ENCODE results near the gene PIBF1.

Gene PIBF1

DNA sequence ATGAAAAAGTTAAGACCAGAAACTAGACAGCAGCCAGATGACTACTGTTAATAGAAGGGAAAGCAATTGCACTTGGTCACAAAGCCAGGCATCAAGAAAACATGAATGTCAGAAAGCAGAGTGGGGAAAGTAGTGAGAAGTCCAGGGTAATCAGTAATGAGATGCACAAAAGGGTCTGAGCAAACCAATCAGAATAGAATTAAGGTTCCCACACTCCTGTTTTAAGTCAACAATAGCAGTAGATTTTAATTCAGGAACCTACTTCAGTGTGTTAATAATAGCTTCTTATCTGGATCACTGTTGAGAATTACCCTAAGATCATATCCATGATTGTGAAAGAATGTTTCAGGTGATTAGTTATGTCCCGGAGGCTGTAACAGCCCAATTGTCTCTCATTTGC lies 204.3 kb downstream of the PIBF1 start:
- H3K4me3 ChIP-seq (ENCODE audit: low read depth in 1 of 2, low read length in 1 of 2): no peak overlapping the region
- no peaks in the 10 kb centered on the region for H3K4me1 ChIP-seq (ENCODE audit: control insufficient read depth in 1 of 2, insufficient read depth in 1 of 2, low read depth in 1 of 2, low read length in 1 of 2)
- TF ChIP-seq, protein P1, sequence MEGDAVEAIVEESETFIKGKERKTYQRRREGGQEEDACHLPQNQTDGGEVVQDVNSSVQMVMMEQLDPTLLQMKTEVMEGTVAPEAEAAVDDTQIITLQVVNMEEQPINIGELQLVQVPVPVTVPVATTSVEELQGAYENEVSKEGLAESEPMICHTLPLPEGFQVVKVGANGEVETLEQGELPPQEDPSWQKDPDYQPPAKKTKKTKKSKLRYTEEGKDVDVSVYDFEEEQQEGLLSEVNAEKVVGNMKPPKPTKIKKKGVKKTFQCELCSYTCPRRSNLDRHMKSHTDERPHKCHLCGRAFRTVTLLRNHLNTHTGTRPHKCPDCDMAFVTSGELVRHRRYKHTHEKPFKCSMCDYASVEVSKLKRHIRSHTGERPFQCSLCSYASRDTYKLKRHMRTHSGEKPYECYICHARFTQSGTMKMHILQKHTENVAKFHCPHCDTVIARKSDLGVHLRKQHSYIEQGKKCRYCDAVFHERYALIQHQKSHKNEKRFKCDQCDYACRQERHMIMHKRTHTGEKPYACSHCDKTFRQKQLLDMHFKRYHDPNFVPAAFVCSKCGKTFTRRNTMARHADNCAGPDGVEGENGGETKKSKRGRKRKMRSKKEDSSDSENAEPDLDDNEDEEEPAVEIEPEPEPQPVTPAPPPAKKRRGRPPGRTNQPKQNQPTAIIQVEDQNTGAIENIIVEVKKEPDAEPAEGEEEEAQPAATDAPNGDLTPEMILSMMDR (IDR thresholded peaks at IDR 0.05): no peak
- H3K36me3 ChIP-seq: no peaks in the 10 kb centered on the region
- no peaks in the 10 kb centered on the region for H3K9me3 ChIP-seq
- no peaks in the 10 kb centered on the region for H3K27me3 ChIP-seq
- no peak overlapping the region for H3K27ac ChIP-seq

DNA sequence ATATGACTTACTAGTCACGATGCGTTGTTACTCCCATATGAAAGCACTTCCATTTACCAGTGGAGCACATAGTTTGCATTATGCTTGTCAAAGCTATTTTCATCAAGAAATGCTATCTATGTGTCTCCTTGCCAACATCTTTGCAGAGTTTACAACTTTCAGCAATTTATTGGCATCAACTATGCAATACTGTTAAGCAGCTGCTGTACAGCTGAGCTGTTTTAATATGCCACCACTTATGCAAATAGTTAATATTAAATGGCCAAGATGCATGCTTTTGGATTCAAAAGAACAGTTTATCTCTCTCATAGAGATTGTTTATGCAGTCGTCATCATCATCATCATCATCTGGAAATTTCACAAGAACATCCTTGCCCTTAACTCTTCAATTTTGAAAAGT lies 209.0 kb downstream of the PIBF1 start:
- Histone ChIP-seq H3K4me3 (ENCODE audit: low read depth in 1 of 2, low read length in 1 of 2) (no peak overlapping the region), H3K4me1 (ENCODE audit: control insufficient read depth in 1 of 2, insufficient read depth in 1 of 2, low read depth in 1 of 2, low read length in 1 of 2) (no peaks in the 10 kb centered on the region), H3K9me3 (no peaks in the 10 kb centered on the region), H3K27me3 (no peaks in the 10 kb centered on the region), H3K27ac (no peak overlapping the region), H3K36me3 (no peaks in the 10 kb centered on the region)
- TF ChIP-seq, protein P1 (IDR thresholded peaks at IDR 0.05): no peak

DNA sequence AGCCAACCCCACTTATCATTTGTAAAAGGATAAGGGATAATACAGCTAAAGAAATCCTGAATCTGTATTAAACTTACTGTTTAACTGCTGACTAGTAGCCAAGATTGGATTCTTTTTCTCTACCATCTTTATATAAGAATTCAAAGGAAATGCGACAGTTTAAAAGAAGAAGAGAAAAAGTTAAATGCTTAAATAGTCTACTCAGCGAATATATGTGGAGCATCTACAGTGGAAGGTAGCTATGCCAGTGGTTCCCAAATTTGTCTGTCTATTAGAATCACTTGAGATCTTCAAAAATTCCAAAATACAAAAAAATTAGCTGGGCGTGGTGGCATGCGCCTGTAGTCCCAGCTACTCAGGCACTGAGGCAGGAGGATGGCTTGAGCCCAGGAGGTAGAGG lies 216.1 kb downstream of the PIBF1 start:
- Histone ChIP-seq H3K4me1 (ENCODE audit: control insufficient read depth in 1 of 2, insufficient read depth in 1 of 2, low read depth in 1 of 2, low read length in 1 of 2) (peaks cover 6 to 15% of the 10 kb centered on the region in 2 experiments), H3K36me3 (no peaks in the 10 kb centered on the region), H3K27ac (no peak overlapping the region), H3K9me3 (no peaks in the 10 kb centered on the region), H3K4me3 (ENCODE audit: low read depth in 1 of 2, low read length in 1 of 2) (no peak overlapping the region), H3K27me3 (no peaks in the 10 kb centered on the region)
- TF ChIP-seq, protein P1 (IDR thresholded peaks at IDR 0.05): no peak

DNA sequence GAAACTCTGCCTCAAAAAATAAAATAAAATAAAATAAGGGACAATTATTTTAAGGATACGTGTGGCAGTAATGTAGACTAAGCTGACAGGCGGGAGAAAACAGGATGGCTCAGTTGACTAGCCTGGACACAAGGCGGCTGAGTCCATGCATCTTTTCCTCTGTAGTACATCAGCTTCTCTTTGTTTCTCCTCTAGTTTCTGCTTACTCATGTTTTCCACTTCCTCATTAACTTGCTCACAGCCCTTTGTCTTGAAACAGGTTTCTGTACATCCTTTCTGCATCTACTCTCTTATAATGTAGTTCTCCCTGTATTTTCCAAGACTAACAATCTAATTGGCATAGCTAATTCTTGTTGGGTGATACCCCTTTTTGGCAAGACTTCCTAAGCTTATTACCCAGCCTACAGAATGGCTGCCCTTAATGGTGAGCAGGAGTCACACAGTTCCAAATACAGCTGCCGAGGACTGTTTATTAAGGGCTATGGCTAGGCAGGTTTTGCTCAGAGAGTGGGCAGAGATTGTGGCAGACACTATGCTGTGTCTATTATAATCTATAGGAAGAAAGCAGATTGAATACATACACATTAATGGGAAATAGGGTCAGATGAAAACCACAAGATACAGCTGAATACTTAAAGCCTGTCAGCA lies 218.2 kb downstream of the PIBF1 start:
- Histone ChIP-seq H3K4me3 (ENCODE audit: low read depth in 1 of 2, low read length in 1 of 2) (no peak overlapping the region), H3K27ac (peak overlapping the region; percentile 74), H3K9me3 (no peaks in the 10 kb centered on the region), H3K27me3 (no peaks in the 10 kb centered on the region), H3K4me1 (ENCODE audit: control insufficient read depth in 1 of 2, insufficient read depth in 1 of 2, low read depth in 1 of 2, low read length in 1 of 2) (peaks cover 6 to 15% of the 10 kb centered on the region in 2 experiments), H3K36me3 (no peaks in the 10 kb centered on the region)
- TF ChIP-seq, protein P1 (IDR thresholded peaks at IDR 0.05): no peak

DNA sequence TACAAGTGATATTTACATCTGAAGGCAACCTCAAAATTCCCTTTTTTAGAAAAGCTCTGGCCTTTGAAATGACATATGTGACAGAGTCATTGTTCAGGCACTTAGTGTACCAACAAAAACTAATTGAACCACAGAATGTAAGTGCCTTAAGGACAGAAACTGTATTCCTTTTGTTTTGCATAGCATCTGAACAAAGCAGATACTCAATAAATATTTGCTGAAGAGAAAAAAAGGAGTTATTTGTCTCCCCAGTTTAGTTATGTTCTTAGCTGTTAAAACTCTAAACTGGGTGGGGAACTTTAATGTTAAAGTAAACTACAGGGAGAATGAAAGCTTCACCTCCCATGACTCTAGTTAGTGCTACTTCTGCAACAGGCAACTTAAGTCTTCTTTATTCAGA lies 220.0 kb downstream of the PIBF1 start:
- H3K27me3 ChIP-seq: no peaks in the 10 kb centered on the region
- H3K27ac ChIP-seq: no peak overlapping the region
- peaks cover 6 to 15% of the 10 kb centered on the region in 2 experiments for H3K4me1 ChIP-seq (ENCODE audit: control insufficient read depth in 1 of 2, insufficient read depth in 1 of 2, low read depth in 1 of 2, low read length in 1 of 2)
- H3K36me3 ChIP-seq: no peaks in the 10 kb centered on the region
- H3K9me3 ChIP-seq: no peaks in the 10 kb centered on the region
- TF ChIP-seq, protein P1 (IDR thresholded peaks at IDR 0.05): no peak
- no peak overlapping the region for H3K4me3 ChIP-seq (ENCODE audit: low read depth in 1 of 2, low read length in 1 of 2)
